HG03139 (cell line): ENCODE measurements around the gene MPL.

Experiments used
- ATAC-seq: cut with Tn5 transposase; IDR thresholded peaks from one replicate; pipeline ENCODE4 v1.9.1; 2021; ENCODE audit not compliant: unreplicated experiment

Gene MPL

DNA sequence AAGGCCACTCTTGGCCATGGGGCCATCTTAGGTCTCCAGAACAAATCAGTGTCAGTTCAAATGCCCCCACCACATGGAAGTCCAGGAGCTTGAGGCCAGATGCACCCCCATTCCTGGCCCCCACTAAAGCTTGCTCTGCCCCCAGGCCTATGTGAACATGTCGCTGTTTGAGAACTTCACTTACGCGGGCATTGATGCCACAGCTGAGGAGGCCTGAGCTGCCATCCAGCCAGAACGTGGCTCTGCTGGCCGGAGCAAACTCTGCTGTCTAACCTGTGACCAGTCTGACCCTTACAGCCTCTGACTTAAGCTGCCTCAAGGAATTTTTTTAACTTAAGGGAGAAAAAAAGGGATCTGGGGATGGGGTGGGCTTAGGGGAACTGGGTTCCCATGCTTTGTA is 15.1 kb upstream of the MPL start:
- no peak for ATAC-seq

- no peak for ATAC-seq
Observed at GRCh38 chr1:43324810-43325209, 12.8 kb upstream of the MPL start.

DNA sequence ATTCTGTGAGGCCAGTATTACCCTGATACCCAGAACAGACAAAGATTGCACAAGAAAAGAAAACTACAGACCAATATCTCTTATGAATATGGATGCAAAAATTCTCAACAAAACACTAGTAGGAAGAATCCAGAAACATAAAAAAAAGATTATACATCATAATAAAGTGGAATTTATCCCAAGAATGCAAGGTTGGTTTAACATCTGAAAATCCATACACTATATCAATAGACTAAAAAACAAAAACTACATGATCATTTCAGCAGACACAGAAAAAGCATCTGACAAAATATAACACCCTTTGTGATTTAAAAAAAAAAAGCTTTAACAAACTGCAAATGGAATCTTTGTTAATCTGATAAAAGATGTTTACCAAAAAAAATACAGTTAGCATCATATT is 12.2 kb upstream of the MPL start:
- ATAC-seq: no peak

DNA sequence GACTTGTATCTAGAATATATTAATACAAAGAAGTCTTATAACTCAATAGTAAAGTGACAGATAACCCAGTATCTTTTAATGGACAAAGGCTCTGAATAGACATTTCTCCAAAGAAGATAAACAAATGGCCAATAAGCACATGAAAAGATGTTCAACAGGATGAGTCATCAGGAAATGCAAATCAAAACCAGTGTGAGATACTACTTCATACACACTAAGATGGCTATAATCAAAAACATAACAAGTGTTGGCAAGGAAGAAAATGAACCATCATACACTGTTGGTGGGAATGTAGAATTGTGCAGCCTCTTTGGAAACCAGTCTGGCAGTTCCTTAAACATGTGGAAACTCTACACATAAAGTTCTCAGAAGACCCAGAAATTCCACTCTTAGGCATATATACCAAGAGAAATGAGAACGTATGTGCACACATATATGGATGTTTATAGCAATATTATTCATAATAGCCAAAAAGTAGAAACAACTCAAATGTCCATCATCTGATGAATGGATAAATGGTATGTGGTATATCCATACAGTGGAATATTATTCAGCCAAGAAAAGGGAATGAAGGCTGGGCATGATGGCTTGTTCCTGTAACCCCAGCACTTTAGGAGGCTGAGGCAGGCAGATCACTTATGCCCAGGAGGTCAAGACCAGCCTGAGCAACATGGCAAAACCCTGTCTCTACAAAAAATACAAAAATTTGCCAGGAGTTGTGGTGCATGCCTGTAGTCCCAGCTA is 9.9 kb upstream of the MPL start:
- no peak for ATAC-seq

DNA sequence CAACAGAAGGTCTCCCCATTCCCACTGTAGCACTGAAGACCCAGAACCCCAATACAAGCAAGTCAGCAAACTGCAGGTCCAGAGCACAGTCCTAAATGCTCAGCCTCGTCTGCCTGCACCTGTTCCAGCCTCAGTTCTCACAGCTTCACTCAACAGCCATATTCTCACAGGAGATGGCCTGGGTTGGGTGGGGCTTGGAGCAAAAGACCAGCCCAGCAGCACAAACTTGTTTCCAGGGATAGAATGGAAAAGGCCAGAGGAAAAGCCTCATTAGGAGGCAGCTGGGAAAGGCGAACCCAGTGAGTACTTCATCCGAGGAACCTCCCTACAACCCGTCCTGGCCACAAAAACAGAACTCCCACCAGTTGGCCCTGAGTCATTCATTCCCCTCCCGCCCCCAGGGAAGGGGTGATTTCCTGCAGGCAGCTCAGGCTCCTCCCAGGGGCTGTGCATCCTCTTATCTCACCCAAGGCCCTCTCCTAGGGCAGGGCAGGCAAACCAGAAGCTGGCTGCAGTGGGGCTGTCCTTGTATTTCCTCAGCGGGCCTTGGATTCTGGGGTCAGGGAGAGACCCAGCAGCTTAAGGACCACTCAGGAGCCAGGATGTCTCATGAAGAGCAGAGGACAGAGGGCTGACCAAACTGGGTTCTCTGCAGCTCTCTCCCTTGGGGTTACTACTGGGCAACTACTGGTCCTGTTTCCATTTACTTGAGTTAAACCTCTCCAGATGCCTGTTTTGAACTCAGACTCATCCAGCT is 7.4 kb upstream of the MPL start:
- no peak for ATAC-seq

- ATAC-seq: no peak
Observed at GRCh38 chr1:43331688-43332087, 5.9 kb upstream of the MPL start.

- no peak for ATAC-seq
Observed at GRCh38 chr1:43334453-43335205, 3.0 kb upstream of the MPL start.

DNA sequence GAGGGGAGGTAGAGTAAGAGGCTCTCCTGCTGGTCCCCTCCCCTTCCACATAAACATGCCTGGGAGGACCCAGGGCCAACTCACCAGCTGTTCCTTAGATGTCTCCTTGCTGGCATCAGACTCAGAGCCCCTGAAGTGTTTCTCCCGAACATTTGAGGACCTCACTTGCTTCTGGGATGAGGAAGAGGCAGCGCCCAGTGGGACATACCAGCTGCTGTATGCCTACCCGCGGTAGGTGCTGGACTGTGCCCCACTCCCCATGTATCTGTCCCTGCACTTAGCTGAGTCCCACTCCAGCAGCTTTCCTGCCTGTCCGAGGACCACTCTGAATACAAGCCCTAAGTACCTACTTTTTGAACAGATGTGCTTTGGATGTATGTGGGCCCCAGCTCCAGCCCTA is 383 bp downstream of the MPL start:
- ATAC-seq: no peak

- ATAC-seq: no peak
Observed at GRCh38 chr1:43339584-43340232, 2.1 kb downstream of the MPL start.

- ATAC-seq: no peak
Observed at GRCh38 chr1:43340559-43340958, 2.9 kb downstream of the MPL start.

- ATAC-seq: no peak
Observed at GRCh38 chr1:43344267-43344850, 6.7 kb downstream of the MPL start.

GRCh38 chr1:43345120-43345519 is 7.5 kb downstream of the MPL start:
- ATAC-seq: no peak

- ATAC-seq: no peak
Observed at GRCh38 chr1:43346636-43347035, 9.0 kb downstream of the MPL start.

- no peak for ATAC-seq
Observed at GRCh38 chr1:43348343-43348808, 10.8 kb downstream of the MPL start.

- ATAC-seq: no peak
Observed at GRCh38 chr1:43348809-43349593, 11.4 kb downstream of the MPL start.

DNA sequence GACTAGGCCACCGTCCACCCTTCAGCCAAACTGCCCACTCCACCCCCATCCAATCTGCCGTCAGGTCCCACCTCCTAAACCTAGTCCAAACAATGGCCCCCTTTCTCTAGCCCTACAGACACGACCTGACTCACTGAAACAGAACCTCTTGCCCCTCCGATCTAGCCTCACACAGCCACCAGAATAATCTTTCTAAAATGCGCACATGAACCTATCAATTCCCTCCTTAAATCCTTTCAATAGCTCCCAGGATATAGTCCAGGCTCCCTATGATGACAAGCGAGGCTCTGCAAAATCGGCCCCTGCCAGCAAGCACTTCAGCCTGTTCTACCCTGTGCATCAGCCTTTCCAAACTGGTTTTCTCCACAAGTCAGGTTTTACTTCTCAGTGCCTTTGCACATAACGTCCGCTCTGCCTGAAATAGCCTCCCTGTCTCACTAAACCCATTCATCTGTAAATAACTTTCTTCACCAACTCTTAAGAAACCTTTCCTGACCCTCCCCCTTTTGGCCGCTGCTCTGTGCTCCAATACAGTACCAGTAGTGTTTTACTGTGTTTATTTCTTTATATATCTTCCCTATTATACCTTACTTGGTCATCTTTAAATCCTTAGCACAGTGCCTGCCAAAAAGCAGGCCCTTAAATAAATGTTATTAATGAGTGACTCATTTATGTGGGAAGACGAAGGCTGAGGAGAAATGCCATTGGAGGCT is 12.1 kb downstream of the MPL start:
- no peak for ATAC-seq

DNA sequence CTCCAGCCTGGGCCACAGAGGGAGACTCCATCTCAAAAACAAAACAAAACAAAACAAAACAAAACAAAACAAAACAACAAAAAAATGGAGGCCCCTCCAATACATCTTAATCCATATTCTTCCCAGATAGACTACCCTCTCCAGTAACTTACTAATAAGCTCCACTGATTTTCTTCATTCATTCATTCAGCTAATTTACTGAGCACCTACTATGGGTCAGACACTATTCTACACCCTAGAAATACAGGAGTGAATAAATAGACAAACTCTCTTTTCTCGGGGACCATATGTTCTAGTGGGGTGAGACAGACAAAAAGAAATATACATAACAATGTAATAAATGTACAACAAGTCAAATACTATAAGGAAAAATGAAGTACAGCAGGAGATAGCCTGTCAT is 13.4 kb downstream of the MPL start:
- no peak for ATAC-seq

GRCh38 chr1:43351421-43352350 is 14.1 kb downstream of the MPL start:
- no peak for ATAC-seq

DNA sequence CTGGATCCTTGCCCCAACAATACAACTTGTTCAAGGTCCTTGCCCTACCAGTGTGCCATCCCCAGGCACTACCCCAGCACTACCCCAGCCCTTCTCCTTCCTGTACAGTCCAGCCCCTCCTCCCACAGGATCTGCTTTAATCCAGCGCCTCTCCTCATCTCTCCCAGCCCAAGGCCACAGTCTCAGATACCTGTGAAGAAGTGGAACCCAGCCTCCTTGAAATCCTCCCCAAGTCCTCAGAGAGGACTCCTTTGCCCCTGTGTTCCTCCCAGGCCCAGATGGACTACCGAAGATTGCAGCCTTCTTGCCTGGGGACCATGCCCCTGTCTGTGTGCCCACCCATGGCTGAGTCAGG is 14.7 kb downstream of the MPL start:
- no peak for ATAC-seq
